Measurements from ENCODE around the gene MED13. TPM values are rescaled to one million over a fixed set of nuclear protein-coding genes. Genes with fewer than 3 reads are reported as not detected.

The MED13 gene
- total RNA-seq, 1 experiment from 2014 or later = 77.6 TPM

DNA sequence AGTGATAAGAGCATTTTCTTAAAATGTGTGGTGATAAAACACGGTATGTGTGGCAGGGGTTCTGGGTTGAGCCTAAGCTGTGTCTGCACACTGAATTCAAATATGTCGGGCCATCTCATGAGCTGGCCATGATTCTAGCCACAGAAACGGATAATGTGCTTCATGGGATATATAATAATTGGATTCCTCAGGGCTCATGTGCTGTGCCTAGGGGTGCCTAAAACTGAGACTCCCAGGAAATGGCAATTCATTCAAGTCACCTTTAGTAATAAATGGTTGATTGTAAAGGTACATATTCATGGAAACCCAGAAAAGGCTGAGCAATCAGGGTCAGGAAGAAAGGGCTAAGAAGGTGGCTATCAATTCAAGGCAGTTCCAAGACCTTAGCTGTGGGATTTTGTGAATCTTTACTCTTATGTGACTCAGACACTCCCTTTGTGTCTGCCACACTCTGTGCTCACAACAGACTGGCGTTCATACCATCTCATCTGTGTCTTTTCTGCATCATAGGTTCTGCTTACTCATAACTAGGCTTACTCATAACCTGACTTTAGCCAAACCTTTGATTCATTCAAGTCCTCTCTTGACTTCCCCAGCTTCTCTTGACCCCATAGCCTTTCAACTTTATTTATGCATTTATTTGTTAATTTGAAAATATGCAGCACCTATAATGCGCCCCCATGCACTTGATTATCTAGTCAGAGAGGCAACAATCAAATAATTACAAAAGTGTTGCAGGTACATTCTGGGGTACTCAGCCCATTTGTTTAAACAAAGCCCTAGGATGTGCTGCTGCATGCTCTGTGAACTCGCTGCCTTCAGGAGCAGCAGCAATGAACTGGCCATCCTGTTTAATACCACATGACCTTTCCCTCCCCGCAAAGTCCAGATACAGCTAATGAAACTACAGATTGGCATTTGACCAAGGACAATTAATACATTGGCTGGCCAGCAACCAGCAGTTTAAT lies 28.4 kb upstream of the MED13 start:
- Mint-ChIP-seq H3K4me3 (ENCODE audit: unreplicated experiment) (no peak overlapping the region), H3K27me3 (ENCODE audit: insufficient read depth, unreplicated experiment) (no peaks in the 10 kb centered on the region), H3K9me3 (ENCODE audit: unreplicated experiment) (no peaks in the 10 kb centered on the region), H3K27ac (ENCODE audit: unreplicated experiment) (no peak overlapping the region), H3K36me3 (ENCODE audit: insufficient read depth, unreplicated experiment) (no peaks in the 10 kb centered on the region), H3K4me1 (ENCODE audit: low read depth, unreplicated experiment) (peaks cover 10% of the 10 kb centered on the region)
- no TSS peak for BruUV-seq (replicated peaks)
- no peak for DNase-seq
- intact Hi-C loops (cut with micrococcal nuclease; ENCODE audit: unreplicated experiment) = no loop called here
- no peaks in the 10 kb centered on the region for H3K9me3 ChIP-seq
- H3K4me1 ChIP-seq = peaks cover 7% of the 10 kb centered on the region; the same call in 1 of the 2 replicates
- no peaks in the 10 kb centered on the region for H3K36me3 ChIP-seq (ENCODE audit: control insufficient read depth, insufficient read depth, low read length)
- TF ChIP-seq, protein P1, sequence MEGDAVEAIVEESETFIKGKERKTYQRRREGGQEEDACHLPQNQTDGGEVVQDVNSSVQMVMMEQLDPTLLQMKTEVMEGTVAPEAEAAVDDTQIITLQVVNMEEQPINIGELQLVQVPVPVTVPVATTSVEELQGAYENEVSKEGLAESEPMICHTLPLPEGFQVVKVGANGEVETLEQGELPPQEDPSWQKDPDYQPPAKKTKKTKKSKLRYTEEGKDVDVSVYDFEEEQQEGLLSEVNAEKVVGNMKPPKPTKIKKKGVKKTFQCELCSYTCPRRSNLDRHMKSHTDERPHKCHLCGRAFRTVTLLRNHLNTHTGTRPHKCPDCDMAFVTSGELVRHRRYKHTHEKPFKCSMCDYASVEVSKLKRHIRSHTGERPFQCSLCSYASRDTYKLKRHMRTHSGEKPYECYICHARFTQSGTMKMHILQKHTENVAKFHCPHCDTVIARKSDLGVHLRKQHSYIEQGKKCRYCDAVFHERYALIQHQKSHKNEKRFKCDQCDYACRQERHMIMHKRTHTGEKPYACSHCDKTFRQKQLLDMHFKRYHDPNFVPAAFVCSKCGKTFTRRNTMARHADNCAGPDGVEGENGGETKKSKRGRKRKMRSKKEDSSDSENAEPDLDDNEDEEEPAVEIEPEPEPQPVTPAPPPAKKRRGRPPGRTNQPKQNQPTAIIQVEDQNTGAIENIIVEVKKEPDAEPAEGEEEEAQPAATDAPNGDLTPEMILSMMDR (IDR thresholded peaks at IDR 0.05; ENCODE audit: insufficient read depth in 1 of 2, low read depth in 1 of 2, low read length in 1 of 2, severe bottlenecking in 1 of 2, unreplicated experiment in 1 of 2) = no peak
- H3K4me3 ChIP-seq (ENCODE audit: low read depth, low read length) = no peak overlapping the region
- H3K27me3 ChIP-seq (replicated peaks; ENCODE audit: control insufficient read depth, insufficient read depth, low read length) = no peaks in the 10 kb centered on the region
- CTCF ChIA-PET = no interaction called here
- POLR2A ChIA-PET = no interaction called here

DNA sequence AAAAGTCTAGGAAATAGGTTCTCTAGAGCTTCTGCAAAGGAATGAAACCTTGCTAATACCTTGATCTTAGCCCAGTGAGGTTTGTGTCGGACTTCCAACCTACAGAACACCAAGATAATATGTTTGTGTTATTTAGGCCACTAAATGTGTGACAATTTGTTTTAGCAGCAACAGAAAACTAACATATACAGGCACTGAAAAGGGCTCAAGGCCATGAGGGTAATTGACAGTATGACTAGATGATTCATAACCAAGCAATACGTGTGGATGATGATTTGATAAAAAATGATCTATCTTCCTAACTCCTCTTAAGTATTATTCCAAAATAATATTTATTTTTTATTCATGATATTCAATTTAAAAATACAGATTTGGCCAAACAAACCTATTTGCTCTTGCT lies 27.7 kb upstream of the MED13 start:
- no peak for DNase-seq
- no peaks in the 10 kb centered on the region for H3K27me3 Mint-ChIP-seq (ENCODE audit: insufficient read depth, unreplicated experiment)
- no peak overlapping the region for H3K4me3 Mint-ChIP-seq (ENCODE audit: unreplicated experiment)
- Histone ChIP-seq H3K9me3 (no peaks in the 10 kb centered on the region), H3K27me3 (replicated peaks; ENCODE audit: control insufficient read depth, insufficient read depth, low read length) (no peaks in the 10 kb centered on the region), H3K4me1 (peaks cover 7% of the 10 kb centered on the region; the same call in 1 of the 2 replicates), H3K4me3 (ENCODE audit: low read depth, low read length) (no peak overlapping the region), H3K36me3 (ENCODE audit: control insufficient read depth, insufficient read depth, low read length) (no peaks in the 10 kb centered on the region)
- CTCF ChIA-PET = no interaction called here
- POLR2A ChIA-PET = no interaction called here
- intact Hi-C loops (cut with micrococcal nuclease; ENCODE audit: unreplicated experiment) = no loop called here
- TF ChIP-seq, protein P1 (IDR thresholded peaks at IDR 0.05; ENCODE audit: insufficient read depth in 1 of 2, low read depth in 1 of 2, low read length in 1 of 2, severe bottlenecking in 1 of 2, unreplicated experiment in 1 of 2) = no peak
- no peaks in the 10 kb centered on the region for H3K9me3 Mint-ChIP-seq (ENCODE audit: unreplicated experiment)
- no peaks in the 10 kb centered on the region for H3K36me3 Mint-ChIP-seq (ENCODE audit: insufficient read depth, unreplicated experiment)
- H3K27ac Mint-ChIP-seq (ENCODE audit: unreplicated experiment) = no peak overlapping the region
- H3K4me1 Mint-ChIP-seq (ENCODE audit: low read depth, unreplicated experiment) = peaks cover 10% of the 10 kb centered on the region
- BruUV-seq (replicated peaks) = no TSS peak

- DNase-seq = no peak
- POLR2A ChIA-PET = no interaction called here
- no peaks in the 10 kb centered on the region for H3K27me3 Mint-ChIP-seq (ENCODE audit: insufficient read depth, unreplicated experiment)
- CTCF ChIA-PET = interaction anchor here (0.7 kb wide), 1 partner anchor 454 kb away, joined by 3 read pairs; no protein-coding TSS in a partner anchor
- no peak overlapping the region for H3K4me3 Mint-ChIP-seq (ENCODE audit: unreplicated experiment)
- peaks cover 10% of the 10 kb centered on the region for H3K4me1 Mint-ChIP-seq (ENCODE audit: low read depth, unreplicated experiment)
- Histone ChIP-seq H3K4me3 (ENCODE audit: low read depth, low read length) (no peak overlapping the region), H3K36me3 (ENCODE audit: control insufficient read depth, insufficient read depth, low read length) (no peaks in the 10 kb centered on the region), H3K27me3 (replicated peaks; ENCODE audit: control insufficient read depth, insufficient read depth, low read length) (no peaks in the 10 kb centered on the region), H3K9me3 (no peaks in the 10 kb centered on the region), H3K4me1 (peaks cover 7% of the 10 kb centered on the region; the same call in 1 of the 2 replicates)
- H3K9me3 Mint-ChIP-seq (ENCODE audit: unreplicated experiment) = no peaks in the 10 kb centered on the region
- no TSS peak for BruUV-seq (replicated peaks)
- H3K36me3 Mint-ChIP-seq (ENCODE audit: insufficient read depth, unreplicated experiment) = no peaks in the 10 kb centered on the region
- TF ChIP-seq, protein P1 (IDR thresholded peaks at IDR 0.05; ENCODE audit: insufficient read depth in 1 of 2, low read depth in 1 of 2, low read length in 1 of 2, severe bottlenecking in 1 of 2, unreplicated experiment in 1 of 2) = no peak
- intact Hi-C loops (cut with micrococcal nuclease; ENCODE audit: unreplicated experiment) = no loop called here
- H3K27ac Mint-ChIP-seq (ENCODE audit: unreplicated experiment) = no peak overlapping the region
Observed at GRCh38 chr17:62091804-62092203, 26.7 kb upstream of the MED13 start.

Data from Caco-2 (cell line).